NB4 (cell line): Measurements from ENCODE around the gene LCNL1.
"Not testable (repeated sequence)": the region's sequence is repeated elsewhere in the genome, so short reads cannot be mapped to it uniquely, and the experiment has no call there.

Experiments used
- DNase-seq: peaks from one replicate; pipeline ENCODE4 v3.0.0; 2010; ENCODE audit warnings: low read depth
- H3K4me3 ChIP-seq: one replicate; pipeline ENCODE4 v1.5.1; 2011; ENCODE audit warnings: mild to moderate bottlenecking, low read depth, low read length, moderate library complexity
- MAX ChIP-seq: IDR thresholded peaks from 2 replicates; pipeline ENCODE4 v1.6.1; 2011; ENCODE audit warnings: low read depth, low read length
- MYC ChIP-seq: IDR thresholded peaks from 2 replicates; pipeline ENCODE4 v1.6.1; 2011; ENCODE audit warnings: low read depth, low read length
- POLR2A ChIP-seq: IDR thresholded peaks from 2 replicates; pipeline ENCODE4 v1.6.1; 2011; ENCODE audit warnings: mild to moderate bottlenecking; ENCODE audit not compliant: insufficient read length; ENCODE audit errors: extremely low read depth
- TF ChIP-seq, protein P1 (sequence below): IDR thresholded peaks from one replicate; pipeline ENCODE4 v1.5.1; 2012; ENCODE audit warnings: low read depth, low read length

LCNL1 gene

DNA sequence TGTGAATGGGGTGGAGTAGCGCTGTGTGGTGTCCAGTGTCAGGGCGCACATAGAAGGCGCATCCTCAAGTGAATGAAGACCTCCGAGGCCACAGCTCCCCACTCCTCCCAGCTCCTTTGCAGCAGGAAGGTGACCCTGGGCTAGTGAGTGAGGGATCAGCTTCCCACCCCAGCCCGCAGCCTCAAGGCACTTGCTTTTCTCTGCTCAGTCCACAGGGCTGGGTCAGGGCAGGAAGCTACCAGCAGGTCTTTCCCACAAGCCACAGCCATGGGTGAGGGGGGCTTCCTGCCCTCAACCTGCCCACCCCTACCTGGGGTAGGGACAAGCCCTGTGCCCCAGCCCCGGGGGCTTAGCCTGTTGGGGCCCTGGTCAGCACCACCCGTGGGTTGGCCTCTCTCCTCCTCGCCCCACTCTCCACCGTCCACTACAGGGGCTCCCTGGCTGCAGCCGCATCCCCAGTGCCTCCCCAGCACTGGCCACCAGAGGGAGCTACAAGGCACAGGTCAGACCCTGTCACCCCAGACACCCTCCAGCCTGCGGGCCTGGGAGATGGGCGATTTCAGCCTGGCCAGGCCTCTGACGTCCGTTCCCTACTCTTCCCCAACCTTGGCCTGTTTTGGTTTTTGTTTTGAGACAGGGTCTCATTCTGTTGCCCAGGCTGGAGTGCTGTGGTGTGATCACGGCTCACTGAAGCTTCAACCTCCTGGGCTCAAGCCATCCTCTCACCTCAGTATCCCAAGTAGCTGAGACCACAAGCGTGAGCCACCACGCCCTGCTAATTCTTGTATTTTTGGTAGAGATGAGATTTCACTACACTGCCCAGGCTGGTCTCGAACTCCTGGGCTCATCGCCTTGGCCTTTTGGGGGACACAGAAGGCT lies 46.5 kb downstream of the LCNL1 start:
- DNase-seq = peak; percentile 92
- H3K4me3 ChIP-seq = peak overlapping the region; percentile 64
- TF ChIP-seq, protein P1, sequence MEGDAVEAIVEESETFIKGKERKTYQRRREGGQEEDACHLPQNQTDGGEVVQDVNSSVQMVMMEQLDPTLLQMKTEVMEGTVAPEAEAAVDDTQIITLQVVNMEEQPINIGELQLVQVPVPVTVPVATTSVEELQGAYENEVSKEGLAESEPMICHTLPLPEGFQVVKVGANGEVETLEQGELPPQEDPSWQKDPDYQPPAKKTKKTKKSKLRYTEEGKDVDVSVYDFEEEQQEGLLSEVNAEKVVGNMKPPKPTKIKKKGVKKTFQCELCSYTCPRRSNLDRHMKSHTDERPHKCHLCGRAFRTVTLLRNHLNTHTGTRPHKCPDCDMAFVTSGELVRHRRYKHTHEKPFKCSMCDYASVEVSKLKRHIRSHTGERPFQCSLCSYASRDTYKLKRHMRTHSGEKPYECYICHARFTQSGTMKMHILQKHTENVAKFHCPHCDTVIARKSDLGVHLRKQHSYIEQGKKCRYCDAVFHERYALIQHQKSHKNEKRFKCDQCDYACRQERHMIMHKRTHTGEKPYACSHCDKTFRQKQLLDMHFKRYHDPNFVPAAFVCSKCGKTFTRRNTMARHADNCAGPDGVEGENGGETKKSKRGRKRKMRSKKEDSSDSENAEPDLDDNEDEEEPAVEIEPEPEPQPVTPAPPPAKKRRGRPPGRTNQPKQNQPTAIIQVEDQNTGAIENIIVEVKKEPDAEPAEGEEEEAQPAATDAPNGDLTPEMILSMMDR = peak; percentile 89
- TF ChIP-seq MYC (no peak), POLR2A (peak; percentile 10)

- TF ChIP-seq POLR2A (no peak), MAX (no peak; the same call in 1 of the 2 replicates), MYC (no peak)
- TF ChIP-seq, protein P1 = no peak
- peak; percentile 80 for DNase-seq
- H3K4me3 ChIP-seq = peak overlapping the region; percentile 64
Measured at GRCh38 chr9:137030006-137030405, 47.2 kb downstream of the LCNL1 start.

DNA sequence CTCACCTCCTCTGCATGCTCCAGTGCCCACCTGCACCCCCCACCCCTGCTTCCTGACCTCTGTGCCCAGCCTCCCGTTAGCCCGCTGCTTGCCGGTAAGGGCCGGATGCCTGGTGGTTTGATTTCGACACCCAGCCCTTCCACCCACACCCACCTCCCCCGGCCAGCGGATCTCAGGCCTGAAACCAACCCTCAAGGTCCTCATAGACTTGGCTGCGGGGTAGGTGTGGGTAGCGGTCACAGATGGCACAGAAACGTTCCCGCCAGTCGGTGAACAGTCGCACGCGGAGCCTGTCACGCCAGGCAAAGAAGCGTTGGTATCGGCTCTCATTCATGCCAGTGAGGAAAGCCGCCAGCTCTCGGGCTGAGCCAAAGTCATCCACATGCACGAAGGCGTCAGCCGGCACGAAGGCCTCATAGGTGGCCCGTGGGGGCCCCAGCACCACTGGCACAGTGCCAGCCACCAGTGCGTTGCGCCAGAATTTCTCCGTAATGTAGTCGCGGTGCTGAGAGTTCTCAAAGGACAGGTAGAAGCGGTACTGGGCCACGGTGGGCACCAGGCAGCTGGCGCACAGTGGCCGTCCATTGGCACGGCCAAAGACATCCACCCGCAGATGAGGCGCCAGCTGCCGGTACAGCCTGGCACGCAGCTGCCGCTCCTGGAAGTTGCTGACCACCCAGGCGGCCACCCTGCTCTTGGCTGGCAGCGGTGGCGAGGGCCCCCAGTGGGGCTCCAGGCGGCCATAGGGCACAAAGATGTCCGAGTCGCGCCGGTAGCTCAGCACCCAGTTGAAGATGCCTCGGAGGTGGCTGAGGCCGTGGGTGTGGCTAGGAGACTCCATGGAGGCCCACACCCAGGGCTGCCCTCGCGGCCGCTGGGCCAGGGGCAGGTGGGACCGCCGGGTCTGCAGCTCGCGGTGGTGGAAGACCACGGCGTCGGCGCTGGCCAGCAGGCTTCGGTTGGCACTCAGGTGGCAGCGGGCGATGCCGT lies 48.0 kb downstream of the LCNL1 start:
- peak overlapping the region; percentile 64 for H3K4me3 ChIP-seq
- peak; percentile 98 for DNase-seq
- TF ChIP-seq MAX = peak; percentile 84
- peak; percentile 92 for TF ChIP-seq MYC
- TF ChIP-seq POLR2A = peak; percentile 53
- TF ChIP-seq, protein P1 = no peak

- DNase-seq = peak; percentile 89
- no peak for TF ChIP-seq POLR2A
- no peak for TF ChIP-seq MAX
- TF ChIP-seq MYC = no peak
- TF ChIP-seq, protein P1 = no peak
- H3K4me3 ChIP-seq = peak within 1 kb of the TSS; percentile 38
Measured at GRCh38 chr9:137031904-137032640, 49.3 kb downstream of the LCNL1 start, which contains the start of gene FUT7. Gene FUT7 (minus strand): TSS chr9:137032088. CDS start chr9:137031991, 97 bp downstream.

- DNase-seq = peak; percentile 64
- peak overlapping the region; percentile 38 for H3K4me3 ChIP-seq
- TF ChIP-seq POLR2A (peak; percentile 79), MYC (no peak; the same call in none of the 2 replicates), MAX (peak; percentile 89)
Measured at GRCh38 chr9:137032858-137033257, 50.1 kb downstream of the LCNL1 start.

DNA sequence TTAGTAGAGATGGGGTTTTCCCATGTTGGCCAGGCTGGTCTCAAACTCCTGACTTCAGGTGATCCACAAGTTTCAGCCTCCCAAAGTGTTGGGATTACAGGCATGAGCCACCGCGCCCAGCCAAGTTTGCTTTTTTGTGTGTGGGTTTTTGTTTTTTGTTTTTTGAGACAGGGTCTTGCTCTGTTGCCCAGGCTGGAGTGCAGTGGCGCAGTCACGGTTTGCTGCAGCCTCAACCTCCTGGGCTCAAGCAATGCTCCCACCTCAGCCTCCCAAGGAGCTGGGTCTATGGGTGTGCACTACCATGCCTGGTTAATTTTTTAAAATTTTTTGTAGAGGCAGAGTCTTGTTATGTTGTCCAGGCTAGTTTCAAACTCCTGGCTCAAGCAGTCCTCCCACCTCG lies 50.7 kb downstream of the LCNL1 start:
- DNase-seq = not testable (repeated sequence)
- peak overlapping the region; percentile 32 for H3K4me3 ChIP-seq
